Endothelial cell of hepatic sinusoid (primary cell): ENCODE data around the gene MADCAM1.

Experiments
- in situ Hi-C: cut with HindIII; loops from 2 replicates; pipeline ENCODE4 v1.10.0; 2017; ENCODE audit warnings: low sequenced_read_pairs

MADCAM1 gene

GRCh38 chr19:531009-531752, 34.9 kb downstream of the MADCAM1 start:
- in situ Hi-C loops = no loop called here

GRCh38 chr19:531753-532560, 35.7 kb downstream of the MADCAM1 start, which contains the start of gene CDC34:
TSS of gene CDC34 (plus strand) at chr19:531760. CDS start at chr19:531932, 172 bp downstream.
- in situ Hi-C loops = no loop called here

GRCh38 chr19:532561-533363, 36.5 kb downstream of the MADCAM1 start:
- in situ Hi-C loops = no loop called here

DNA sequence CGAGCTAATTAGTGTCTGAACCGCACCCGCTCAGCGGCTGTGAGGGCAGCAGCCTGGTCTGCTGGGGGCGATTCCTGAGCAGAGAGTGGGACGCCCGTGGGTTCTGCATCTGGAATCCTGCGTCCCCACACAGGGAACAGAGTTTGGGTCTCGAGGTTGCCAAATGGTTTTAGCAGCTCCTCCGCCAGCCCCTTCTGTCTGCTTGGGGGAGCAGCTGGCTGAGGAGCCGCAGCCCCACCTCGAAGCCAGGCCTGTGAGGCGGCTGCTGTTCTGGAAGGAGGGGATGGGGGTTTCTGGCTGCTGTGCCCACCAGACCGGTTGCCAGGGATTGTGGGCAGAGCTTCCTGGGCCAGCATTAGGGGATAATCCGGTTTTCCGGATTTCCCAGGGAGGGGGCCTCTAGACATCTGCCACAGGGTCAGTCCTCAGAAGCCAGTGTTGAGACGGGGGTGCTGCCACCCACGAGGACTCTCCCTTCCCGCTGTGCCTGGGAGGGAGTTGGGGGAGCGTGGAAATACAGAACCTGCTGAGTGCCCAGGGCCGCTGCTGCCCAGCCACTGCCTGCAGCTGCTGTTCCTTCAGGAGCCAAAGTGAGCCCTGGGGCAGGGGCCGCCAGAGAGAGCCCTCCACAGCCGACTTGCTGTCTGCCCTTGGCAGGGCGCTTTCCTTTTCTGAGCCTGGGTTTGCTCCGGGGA, 37.2 kb downstream of the MADCAM1 start:
- in situ Hi-C loops = no loop called here

GRCh38 chr19:534088-534487, 37.8 kb downstream of the MADCAM1 start:
- in situ Hi-C loops = no loop called here

GRCh38 chr19:535017-535835, 38.9 kb downstream of the MADCAM1 start:
- in situ Hi-C loops = no loop called here

DNA sequence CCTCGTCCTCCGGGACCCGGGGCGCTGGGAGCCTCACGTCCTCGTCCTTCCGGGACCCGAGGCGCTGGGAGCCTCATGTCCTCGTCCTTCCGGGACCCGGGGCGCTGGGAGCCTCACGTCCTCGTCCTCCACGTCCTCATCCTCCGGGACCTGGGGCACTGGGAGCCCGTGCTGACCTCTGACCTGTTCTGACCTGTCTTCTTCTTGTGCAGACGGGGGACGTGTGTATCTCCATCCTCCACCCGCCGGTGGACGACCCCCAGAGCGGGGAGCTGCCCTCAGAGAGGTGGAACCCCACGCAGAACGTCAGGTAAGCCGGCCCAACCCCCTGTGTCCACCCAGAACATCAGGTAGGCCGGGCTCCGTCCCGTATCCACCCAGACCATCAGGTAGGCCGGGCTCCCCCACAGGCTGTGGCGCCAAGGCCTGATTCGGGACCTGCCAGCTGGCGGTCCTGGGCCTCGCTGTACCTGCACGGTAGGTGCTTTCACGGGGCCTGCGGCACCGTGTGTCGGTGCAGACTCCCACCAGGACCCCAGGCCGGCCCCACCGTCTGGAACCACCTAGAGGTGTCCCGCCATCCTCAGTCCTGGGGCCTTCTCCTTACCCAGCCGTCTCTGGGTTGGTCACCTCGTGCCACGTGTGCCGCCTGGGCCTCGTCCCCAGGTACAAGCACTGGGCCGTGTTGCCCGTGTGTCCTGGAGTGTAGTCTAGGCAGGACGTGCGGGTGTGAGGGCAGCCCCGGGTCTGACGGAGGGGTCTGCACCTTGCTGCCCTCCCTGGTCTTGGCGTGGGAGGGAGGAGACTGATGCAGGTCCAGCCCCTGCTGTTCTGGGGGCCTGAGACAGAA, 40.0 kb downstream of the MADCAM1 start:
- in situ Hi-C loops = no loop called here

GRCh38 chr19:536881-537404, 40.7 kb downstream of the MADCAM1 start:
- in situ Hi-C loops = no loop called here

DNA sequence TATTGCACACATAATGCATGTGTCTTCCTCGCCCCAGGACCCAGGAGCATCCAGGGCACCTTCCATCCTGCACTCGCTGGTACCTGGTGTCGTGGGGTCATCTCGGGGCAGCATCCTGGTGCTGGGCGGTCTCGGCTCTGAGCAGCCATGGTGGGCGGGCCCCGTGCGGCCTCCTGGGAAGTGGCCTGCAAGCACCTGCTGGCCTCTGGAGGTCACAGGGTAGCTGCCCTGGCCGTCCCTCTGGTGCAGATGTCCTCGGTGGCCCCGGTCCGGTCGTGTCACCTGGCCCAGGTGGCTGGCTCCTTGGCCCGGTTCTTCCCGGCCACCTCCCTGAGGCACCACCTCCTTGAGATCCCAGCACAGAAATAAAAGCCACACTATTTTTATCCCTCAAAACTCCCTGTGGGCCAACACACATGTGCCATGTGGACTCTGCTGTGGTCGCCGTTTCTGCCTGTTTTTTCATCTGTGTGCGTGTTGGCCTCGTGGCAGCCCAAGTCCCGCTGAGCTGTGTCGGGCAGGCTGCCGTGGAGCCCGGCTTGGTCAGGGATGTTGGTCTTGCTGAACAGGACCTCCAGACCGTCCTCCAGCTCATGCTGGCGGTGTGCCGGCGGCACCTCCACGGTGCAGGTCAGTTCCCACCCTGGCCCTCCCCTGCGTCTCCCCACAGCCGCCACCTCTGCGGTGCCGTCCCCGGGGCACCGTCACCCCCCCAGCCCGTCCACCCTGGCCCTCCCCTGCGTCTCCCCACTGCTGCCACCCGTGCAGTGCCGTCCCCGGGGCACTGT, 42.5 kb downstream of the MADCAM1 start:
- in situ Hi-C loops = no loop called here

DNA sequence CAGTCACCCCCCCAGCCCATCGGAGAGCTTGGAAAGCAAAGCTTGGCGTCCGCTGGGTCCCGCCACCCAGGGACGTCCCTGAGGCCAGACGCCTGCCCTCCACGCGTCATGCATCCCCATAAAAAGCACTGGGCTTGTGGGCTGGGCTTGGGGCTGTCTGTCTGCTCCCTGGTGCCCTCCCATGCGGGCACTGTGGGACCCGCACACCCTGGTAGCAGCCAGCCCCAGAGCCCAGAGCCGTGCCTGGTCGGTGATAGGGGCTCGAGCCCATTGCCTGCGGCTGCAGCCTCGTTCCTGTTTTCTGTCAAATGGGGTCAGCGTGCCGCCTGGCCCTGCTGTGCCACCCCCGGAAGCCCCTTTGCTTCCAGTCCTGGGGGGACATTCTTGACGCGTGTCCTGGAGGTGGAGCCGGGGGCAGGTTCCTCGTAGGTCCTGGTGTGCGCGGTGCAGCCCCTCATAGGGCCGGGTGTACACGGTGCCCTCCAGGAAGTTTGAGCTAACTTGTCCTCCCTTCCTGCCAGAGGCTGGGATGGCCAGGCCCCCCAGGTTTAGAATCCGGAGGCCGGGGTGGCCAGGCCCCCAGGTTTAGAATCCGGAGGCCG, 43.2 kb downstream of the MADCAM1 start:
- in situ Hi-C loops = no loop called here

DNA sequence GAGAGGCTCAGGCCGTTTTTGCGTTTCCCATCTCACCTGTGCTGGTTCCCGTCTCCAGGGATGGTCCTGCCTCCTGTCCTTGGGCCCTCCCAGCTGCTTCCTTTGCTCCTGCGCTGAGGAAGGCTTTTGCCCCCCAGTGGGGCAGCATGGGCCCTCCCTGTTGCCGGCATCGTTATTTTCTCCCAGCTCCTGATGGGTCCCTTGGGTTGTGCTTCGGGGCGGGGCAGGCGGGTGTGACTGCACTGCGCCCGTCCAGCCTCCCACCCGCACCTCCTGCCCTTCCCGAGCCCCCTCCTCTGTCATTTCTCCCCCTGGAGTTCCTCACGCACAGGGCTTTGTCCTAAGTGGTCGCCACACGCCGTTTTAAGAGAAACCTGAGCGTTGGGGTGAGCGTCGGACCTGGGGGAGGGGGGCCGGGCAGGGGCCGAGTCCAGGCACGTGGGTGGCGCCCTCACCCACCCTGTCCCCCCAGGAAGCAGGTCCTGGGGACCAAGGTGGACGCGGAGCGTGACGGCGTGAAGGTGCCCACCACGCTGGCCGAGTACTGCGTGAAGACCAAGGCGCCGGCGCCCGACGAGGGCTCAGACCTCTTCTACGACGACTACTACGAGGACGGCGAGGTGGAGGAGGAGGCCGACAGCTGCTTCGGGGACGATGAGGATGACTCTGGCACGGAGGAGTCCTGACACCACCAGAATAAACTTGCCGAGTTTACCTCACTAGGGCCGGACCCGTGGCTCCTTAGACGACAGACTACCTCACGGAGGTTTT, 44.8 kb downstream of the MADCAM1 start:
- in situ Hi-C loops = no loop called here

DNA sequence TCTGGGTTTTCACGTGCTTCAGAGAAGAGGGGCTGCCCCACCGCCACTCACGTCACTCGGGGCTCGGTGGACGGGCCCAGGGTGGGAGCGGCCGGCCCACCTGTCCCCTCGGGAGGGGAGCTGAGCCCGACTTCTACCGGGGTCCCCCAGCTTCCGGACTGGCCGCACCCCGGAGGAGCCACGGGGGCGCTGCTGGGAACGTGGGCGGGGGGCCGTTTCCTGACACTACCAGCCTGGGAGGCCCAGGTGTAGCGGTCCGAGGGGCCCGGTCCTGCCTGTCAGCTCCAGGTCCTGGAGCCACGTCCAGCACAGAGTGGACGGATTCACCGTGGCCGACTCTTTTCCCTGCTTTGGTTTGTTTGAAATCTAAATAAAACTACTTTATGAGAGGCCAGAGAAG, 45.4 kb downstream of the MADCAM1 start:
- in situ Hi-C loops = no loop called here

DNA sequence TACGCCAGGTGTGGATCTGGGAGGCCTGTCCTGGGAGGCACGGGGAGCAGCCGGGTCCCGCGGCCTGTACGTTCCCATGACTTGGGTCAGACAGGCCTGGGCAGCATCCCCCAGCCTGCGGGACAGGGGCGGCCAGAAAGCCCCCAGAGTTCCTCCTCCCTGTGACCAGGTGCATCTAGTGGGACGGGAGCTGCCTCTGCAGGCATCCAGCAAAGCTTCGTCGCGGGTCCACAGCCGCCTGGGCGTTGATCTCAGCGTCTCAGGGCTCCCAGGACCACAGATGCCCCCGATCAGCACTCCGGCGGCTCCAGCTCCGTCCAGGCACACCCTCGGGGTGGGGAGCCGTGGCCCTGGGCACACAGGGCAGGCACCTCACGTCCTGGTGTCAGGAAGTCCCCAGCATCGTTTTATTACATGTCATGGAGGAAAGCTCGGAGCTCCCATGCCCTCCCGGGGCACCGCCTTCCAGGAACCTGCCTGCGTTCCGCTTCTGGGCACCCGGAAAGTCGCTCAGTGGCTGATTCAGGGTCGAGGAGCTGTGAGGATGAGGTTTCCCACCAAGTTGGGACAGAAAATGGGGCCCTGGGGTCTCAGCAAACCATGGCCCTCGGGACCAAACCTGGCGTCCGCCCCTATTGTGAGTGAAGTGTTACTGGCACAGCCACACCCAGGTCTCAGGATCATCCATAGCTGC, 46.0 kb downstream of the MADCAM1 start:
- in situ Hi-C loops = no loop called here

GRCh38 chr19:543910-544608, 47.8 kb downstream of the MADCAM1 start, which contains the start of gene GZMM:
TSS of gene GZMM (plus strand) at chr19:544053. CDS start at chr19:544072, 19 bp downstream.
- in situ Hi-C loops = no loop called here

DNA sequence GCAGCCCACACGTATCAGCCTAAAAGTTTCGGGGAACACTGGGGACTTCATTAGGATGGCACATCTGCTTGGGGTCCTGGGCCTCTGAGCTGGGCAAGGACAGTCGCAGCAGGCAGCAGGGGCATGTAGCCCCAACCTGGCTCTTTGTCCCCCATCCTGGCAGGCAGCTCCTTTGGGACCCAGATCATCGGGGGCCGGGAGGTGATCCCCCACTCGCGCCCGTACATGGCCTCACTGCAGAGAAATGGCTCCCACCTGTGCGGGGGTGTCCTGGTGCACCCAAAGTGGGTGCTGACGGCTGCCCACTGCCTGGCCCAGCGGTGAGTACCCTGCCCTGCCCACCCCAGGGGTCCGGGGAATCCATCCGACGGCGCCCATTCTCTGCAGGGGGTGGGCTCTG, 50.8 kb downstream of the MADCAM1 start:
- in situ Hi-C loops = no loop called here
